Stimulated activated CD4-positive, alpha-beta T cell treated with anti-CD3 and anti-CD28 coated beads, Interleukin-12 subunit alpha, Interleukin-12 subunit beta, amount 100 ng/mL, for 24 hours (primary cell): ENCODE results near the gene LARGE2.
A peak's percentile ranks its signal among the peaks of the same experiment; 100 is the strongest.

Source experiments
- DNase-seq, 2 experiments: peaks; one replicate each; pipeline ENCODE4 v3.0.0-alpha.2; 2020; ENCODE audit warnings: low read depth in 2 of 2

The LARGE2 gene

GRCh38 chr11:45922425-45923082 is at the start of gene LARGE2:
LARGE2 (plus strand) TSS chr11:45922656; CDS start chr11:45922883, 227 bp downstream.
- no peak for DNase-seq

DNA sequence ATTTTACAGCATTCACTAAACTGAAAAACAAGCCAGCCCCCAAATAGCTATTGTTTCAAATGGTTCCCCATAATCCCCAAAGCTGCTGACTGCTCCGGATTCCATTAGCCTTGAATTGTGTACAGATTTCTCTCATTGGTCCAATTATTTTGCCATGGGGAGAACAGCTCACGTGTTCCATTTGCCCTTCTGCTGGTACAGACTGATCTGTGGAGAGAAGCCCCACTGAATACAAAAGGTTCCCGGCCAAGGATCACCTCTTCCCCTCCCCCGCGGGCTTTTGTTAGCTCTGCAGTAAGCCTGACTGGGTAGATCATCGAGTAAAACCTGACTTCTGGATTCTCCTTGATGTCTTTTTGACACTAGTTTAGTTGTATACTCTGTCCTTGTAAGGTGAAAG is 46.1 kb upstream of the LARGE2 start:
- no peak for DNase-seq

- DNase-seq, result no peak
These were observed 45.2 kb upstream of the LARGE2 start for GRCh38 chr11:45877221-45877620.

GRCh38 chr11:45877845-45878244 is 44.6 kb upstream of the LARGE2 start:
- DNase-seq, result no peak

DNA sequence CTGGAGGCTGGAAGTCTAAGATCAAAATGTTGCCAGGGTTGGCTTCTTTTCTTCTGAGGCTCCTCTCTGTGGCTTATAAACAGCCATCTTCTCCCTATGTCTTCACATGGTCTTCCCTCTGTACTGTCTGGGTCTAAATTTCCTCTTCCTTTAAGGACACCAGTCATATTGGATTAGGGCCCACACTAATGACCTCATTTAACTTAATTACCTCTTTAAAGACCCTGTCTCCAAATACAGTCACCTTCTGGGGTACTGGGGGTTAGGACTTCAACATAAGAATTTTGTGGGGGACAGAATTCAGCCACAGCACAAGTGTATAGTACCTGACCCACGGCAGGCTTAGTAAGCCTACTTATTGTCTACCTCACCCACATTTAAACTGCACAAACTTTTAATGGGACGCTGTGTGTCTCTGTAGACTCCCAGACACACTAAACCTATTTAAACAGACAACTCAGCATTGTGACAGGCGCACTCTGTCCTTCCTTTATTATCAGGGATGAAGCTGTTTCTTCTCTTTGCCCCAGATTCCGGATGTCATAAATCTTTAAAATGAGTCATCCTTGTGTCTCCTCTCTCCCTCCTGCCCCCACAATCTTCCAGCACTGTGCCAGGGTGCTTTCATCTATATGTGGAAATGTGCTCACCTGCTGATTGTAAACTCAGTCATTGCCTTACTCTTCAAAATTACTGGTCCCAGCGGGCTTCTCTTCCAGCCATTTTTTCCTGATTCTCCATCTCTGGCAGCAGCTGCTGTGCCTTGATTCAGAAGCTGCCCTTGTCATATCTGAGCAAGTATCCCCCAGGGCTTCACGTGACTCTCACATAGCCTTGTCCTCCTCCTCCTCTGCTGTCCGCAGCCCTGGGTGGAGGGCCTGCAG is 42.4 kb upstream of the LARGE2 start:
- DNase-seq, result no peak

- DNase-seq, result no peak
These were observed 41.5 kb upstream of the LARGE2 start for GRCh38 chr11:45880772-45881570.

DNA sequence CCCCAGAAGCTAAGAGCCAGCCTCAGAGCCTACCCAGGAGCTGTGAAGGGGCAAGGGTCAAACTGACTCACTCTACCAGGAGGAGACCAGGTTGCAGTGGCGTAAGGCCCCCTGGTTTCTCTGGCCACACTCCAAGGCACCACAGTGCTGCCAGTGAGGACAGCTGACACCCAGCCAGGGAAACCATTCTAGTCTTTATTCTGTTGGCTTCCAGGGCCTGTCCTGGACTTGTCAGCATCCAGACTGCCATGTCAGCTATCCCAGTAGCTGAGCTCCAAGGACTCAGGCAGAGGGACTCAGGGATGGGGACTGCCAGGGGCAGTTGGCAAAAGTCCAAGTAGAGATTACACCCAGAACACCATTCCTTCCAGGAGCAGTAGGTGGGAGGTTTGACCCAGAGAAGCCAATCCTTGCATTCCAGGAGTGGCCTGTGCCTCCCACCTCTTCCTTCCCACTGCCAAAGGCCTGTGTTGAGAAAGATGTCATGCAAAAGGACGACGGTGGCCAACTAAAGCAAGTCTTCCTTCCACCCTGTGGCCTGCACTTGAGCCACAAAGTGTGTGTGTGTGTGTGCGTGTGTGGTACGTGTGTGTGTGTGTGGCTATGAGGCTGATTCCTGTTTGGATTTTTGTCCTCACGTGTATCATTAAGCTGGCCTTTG is 40.6 kb upstream of the LARGE2 start:
- no peak for DNase-seq

DNA sequence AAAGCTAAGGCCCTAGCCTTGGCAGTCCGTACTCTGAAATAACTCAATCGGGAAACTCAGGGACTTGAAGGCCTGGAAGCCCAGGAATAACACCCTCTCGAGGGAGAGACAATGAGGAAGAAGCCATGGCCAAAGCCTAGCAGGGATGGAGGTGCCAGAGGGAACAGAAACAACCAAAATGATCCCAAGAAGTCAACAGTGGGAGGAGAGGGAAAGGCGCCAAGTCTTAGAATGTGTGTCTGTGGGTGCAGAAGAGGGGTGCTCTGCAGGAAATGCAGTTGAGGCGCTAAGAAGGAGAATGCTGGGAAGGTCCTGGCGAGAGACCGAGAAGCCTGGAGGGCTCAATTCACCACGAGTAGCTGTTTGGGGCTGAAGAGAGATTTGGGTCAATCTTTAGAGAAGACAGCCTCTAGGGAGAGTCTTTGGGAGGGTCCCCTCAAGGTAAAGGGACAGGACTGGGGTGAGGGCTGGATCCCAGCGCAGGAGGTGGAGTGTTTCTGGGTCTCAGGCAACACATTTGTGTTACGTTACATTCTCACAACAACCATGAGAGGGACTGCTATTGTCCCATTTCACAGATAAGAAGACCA is 37.8 kb upstream of the LARGE2 start:
- no peak for DNase-seq

GRCh38 chr11:45885274-45885920 is 37.1 kb upstream of the LARGE2 start, which contains the start of gene MAPK8IP1:
MAPK8IP1 (plus strand) TSS chr11:45885651; CDS start chr11:45885821, 170 bp downstream.
- peak; percentile 11 to 24 for DNase-seq

GRCh38 chr11:45885921-45886721 is 36.3 kb upstream of the LARGE2 start:
- DNase-seq, result no peak

GRCh38 chr11:45886816-45887520 is 35.5 kb upstream of the LARGE2 start:
- DNase-seq, result no peak

DNA sequence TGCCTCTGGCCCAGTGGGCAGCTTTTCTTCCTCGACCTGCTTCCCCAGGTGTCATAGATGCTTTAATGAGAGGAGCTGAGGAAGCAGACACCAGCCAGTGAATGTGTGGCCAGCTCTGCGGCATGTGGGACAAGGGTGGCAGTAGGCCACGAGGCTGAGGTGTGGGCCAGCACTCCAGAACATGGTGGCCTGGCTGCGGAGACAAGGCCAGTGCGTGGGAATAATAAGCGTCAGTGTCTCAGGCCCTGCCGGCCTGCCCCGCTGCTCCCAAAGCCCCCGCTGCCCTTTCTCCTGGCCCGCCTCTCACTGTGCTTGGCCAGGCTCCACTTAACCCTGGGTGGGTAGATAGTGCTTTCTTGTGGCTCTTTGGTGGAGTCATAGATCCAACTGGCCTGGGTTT is 34.9 kb upstream of the LARGE2 start:
- no peak for DNase-seq

DNA sequence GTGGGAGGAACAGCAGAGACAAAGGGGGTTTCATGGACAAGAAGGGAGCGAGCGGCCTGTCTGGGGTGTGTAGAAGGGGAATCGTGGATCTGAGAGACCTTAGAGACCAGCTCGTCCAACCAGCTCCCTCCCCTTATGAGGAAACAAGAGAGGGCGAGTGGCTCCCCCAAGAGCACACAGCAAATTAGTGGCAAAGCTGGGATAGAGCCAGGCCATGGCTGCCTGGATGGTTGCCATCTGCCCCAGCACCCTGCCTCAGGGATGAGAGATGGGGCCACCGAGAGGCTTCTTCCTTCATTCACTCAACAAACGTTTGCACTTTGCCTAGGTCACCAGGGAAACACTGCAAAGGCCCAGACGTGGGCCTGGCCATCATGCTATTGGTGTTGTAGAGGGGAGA is 32.9 kb upstream of the LARGE2 start:
- no peak for DNase-seq

- DNase-seq, result no peak
These were observed 32.5 kb upstream of the LARGE2 start for GRCh38 chr11:45889966-45890365.

- DNase-seq, result no peak
These were observed 31.4 kb upstream of the LARGE2 start for GRCh38 chr11:45890886-45891550.

DNA sequence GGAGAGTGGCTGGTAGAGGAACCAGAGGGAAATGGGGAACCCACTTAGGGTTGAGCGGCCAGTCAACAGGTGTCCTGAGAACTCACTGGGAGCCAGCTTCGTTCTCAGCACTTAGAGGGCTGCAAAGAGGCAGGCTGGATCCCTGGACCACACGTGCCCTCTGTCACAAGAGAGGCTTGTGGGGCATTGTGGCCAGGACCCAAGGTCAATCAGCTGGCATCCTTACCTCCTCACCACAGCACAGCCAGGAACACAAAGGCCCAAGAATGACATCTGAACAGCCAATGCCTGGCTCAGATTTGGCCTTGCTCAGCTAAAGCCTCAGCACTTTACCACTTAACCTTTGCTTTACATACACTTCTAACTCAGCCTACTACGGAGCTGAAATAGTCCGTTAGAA is 29.6 kb upstream of the LARGE2 start:
- DNase-seq, result no peak

DNA sequence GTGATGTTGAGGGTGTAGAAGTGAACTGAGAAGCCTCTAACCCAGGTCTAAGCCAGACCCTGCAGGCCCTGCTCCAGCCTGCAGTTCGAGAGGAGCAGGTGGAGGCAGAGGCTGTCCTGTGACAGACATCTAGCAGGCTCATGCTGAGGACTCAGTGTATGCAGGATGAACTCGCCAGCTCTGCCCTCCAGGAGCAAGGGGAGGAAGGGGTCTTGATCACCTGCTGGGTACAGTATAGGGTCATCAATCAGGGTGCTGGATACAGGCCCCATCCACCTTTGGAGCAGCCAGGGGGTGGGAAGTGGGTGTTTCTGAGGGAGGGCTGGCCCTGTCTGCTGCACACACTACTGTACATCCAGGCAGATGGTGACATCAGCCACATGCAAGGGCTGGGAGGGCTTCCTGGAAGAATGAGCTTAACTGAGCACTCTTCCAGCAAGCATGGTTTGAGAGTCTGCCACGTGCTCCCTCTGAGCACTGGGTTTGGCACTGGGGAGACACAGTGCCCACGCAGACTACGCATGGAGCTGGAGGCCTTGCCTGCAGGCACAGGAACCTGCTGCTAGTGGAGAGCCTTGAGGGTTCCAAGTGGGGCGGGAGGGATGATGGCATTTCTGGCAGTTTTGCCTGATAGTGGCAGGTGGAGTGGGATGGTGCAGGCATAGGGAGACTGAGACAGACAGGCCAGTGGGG is 27.8 kb upstream of the LARGE2 start:
- no peak for DNase-seq
